Neural cell (in vitro differentiated cells): ENCODE data around the gene VWF.

ENCODE experiments used
- CTCF ChIP-seq: fragments of 450-650 bp; IDR thresholded peaks from 2 replicates; pipeline ENCODE4 v1.5.1; 2014; ENCODE audit warnings: antibody characterized with exemption, mild to moderate bottlenecking, moderate library complexity; ENCODE audit not compliant: poor library complexity, severe bottlenecking
- EP300 ChIP-seq: fragments of 450-650 bp; conservative IDR thresholded peaks from 2 replicates; pipeline ENCODE4 v1.6.1; 2014; ENCODE audit warnings: antibody characterized with exemption, mild to moderate bottlenecking, moderate library complexity; ENCODE audit not compliant: poor library complexity, severe bottlenecking
- EZH2 ChIP-seq: fragments of 200-600, 300-800 bp; shearing (Covaris generic), sonication (generic); IDR thresholded peaks from 2 replicates; pipeline ENCODE4 v1.6.1; 2014; ENCODE audit warnings: antibody characterized with exemption, low read length, borderline replicate concordance, mild to moderate bottlenecking; ENCODE audit not compliant: insufficient read depth, poor library complexity, severe bottlenecking
- POLR2AphosphoS5 ChIP-seq: IDR thresholded peaks from 2 replicates; pipeline ENCODE4 v1.6.1; 2012
- RAD21 ChIP-seq: fragments of 450-650 bp; conservative IDR thresholded peaks from 2 replicates; pipeline ENCODE4 v1.6.1; 2014; ENCODE audit warnings: antibody characterized with exemption, mild to moderate bottlenecking, moderate library complexity
- REST ChIP-seq: IDR thresholded peaks from 2 replicates; pipeline ENCODE4 v1.6.1; 2012; ENCODE audit warnings: borderline replicate concordance
- SMC3 ChIP-seq: fragments of 450-650 bp; conservative IDR thresholded peaks from 2 replicates; pipeline ENCODE4 v1.6.1; 2014; ENCODE audit warnings: antibody characterized with exemption, mild to moderate bottlenecking, moderate library complexity; ENCODE audit not compliant: poor library complexity

GRCh38 chr12:6061660-6062059, 62.8 kb downstream of the VWF start:
- no peak for TF ChIP-seq CTCF
- no peak for TF ChIP-seq POLR2AphosphoS5
- no peak for TF ChIP-seq EP300
- TF ChIP-seq REST: no peak
- no peak for TF ChIP-seq RAD21
- TF ChIP-seq SMC3: no peak
- no peak for TF ChIP-seq EZH2
